ENCODE data around the gene KIZ.

KIZ gene

DNA sequence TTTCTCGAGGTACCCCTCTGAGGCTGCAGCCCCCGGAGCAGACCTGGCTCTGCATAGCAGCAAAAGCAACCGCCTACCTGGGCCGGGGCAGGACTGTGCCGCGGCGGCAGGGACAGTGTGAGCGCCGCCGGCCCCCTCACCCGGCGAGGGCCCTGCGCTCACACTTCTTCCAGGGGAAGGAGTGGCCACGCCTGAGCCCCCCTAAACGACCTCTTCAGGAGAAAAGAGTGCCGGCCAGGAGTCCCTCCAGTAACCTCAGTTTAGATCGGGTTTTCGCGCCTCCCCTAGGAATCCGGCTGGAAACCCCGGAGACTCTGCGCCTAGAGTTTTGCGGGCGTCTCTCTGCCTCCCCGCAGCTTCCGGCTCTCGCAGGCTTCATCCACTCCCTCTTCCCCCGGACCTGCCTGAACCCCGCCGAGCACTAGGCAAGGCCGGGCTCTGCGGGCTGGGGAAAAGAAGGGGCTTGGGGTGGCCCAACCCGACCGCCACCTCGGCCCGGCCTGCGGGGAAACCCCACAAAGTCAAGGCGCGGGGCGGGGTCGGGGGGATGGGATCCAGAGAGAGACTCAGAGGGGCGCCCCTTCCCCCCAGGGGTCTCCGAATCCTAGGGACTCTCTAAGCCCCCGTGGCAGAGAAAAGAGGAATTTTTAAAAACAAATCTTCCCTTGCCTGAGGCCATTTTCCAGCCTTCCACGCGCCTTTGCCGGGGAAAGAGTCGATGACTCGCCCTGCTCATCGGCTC lies 20.3 kb upstream of the KIZ start:
- DNase-seq (ENCODE audit: low spot score), result no peak

DNA sequence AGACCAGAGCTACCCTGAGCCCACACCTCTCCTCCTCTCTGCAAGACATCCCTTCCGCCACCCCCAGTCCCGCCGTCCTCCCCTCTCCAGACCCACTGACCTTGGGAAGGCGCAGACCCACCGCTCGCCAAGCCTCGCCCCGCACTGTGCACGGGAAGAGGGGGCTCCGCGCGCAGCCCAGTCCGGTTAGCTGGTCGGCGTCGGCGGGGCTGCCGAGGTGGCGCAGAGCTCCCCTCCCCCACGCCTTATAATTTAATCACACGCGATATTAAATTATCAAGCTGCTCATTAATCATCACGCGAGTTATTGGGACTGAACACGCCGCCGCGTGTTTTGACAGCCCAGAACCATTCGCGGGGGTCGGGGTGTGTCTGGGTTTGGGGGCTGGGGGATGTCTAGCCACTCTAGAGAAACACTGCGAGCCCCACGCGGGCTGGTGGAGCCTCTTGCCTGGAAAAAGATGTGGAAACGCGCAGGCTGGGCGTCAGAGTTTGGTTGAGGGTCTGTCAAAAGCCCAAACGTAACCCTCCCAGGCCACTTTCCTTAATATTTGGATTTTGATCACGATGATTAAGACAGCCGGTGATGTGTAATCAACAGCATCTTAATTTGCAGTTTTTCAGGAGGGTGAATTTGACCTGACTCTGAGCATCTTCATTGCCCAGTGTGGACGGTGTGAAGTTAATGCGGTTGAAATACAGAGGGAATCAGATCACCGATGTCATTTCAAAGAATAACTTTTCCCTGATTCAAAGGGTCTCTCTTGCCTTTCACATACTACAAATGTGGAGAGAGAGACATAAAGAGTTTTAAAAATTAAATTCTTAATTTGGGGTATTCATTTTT lies 19.5 kb upstream of the KIZ start, which contains the start of gene LINC00237:
LINC00237 (minus strand) TSS at position 188 of the 847 bp plus-strand sequence.
- DNase-seq (ENCODE audit: low spot score), result no peak

DNA sequence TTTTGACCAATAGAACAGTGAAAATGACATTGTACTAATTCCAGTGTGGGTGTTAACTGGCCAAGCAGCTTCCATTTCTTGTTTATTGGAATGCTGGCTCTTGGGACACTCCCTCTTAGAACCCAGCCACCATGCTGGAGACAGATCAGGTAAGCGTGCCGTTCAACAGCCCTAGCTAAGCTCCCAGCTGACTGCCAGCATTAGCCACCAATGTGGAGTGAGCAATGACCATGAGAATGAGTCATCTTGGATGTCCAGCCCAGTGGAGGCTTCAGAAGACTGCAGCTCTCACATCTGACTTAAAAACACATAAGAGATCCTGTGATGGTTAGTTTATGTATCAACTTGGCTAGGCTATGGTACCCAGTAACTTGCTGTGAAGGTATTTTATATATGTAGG lies 16.7 kb upstream of the KIZ start:
- DNase-seq (ENCODE audit: low spot score), result peak; percentile 29

DNA sequence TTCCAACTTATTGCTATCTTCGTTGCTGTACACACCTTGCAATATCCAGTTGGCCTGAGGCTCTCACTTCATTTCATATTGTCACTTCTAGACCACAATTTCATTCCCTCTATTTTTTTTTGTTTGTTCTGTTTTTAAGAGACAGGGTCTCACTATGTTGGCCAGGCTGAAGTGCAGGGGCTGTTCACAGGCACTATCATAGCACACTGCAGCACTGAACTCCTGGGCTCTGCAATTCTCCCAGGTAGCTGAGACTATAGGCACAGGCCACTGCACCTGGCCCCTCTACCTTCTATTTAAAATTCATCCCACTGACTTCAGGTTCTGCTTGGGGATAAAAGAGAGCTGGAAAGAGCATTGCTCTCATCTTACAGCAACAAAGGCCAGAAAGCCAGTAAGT lies 15.1 kb upstream of the KIZ start:
- DNase-seq (ENCODE audit: low spot score), result no peak

DNA sequence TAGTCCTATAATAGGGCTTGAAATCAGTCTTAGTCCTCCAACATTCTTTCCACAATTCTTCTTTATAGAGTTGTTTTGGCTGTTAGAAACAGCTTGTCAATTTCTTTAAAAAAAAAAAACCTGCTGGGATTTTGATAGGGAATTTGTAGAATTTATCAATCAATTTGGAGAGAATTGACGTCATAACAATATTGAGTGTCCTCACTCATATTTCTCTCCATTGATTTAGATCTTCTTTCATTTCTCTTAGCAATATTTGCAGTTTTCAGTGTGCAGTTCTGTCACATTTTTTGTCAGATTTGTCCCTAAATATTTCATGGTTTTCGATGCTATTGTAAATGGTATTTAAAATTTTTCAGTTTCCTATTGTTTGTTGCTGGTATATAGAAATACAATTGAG lies 14.5 kb upstream of the KIZ start:
- no peak for DNase-seq (ENCODE audit: low spot score)

DNA sequence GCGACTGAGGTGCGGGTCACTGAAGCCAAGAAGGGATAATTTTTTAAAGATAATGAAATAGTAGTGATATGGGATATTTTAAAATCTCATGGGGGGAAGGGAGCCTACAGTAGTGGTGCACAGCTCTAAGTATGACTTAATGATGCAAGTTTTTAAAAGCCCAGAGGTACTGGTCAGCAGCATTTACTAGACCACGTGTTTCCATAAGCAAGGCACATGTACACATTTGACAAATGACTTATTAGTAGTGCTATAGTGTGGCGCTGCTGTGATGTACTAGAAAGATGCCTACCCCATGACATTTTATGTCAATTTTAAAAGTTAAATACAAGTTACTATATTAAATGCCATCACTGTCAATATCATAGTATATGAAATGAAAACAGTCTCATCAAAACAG lies 12.2 kb upstream of the KIZ start:
- DNase-seq (ENCODE audit: low spot score), result no peak

DNA sequence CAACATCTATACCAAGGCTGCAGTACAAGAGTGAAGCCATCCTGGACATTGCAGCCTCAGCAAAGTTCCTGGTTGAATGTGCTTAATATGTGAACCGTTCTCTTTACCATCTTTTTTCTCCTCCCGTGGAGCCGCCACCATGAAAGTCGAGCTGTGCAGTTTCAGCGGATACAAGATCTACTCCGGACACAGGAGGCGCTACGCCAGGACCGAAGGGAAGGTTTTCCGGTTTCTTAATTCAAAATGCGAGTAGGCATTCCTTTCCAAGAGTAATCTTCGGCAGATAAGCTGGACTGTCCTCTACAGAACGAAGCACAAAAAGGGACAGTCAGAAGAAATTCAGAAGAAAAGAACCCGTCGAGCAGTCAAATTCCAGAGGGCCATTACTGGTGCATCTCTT lies 11.3 kb upstream of the KIZ start:
- no peak for DNase-seq (ENCODE audit: low spot score)

DNA sequence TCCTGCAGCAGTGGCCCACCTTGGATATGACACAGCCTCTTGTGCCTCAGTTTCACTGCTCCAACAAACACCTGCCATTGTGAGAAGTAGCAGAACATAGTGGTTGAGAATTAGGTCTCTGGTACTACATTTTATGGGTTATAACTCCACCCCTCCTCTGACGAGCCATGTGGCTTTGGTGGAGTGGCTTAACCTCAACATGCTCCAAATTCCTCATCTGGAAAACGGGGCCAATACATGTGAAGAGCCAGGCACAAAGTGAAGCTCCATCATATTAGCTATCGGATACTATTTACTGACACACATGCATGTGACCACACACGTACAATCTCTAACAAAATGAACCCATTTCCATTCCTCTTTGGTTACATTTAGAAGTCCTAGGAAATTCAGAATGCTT lies 8.4 kb upstream of the KIZ start:
- DNase-seq (ENCODE audit: low spot score), result no peak

DNA sequence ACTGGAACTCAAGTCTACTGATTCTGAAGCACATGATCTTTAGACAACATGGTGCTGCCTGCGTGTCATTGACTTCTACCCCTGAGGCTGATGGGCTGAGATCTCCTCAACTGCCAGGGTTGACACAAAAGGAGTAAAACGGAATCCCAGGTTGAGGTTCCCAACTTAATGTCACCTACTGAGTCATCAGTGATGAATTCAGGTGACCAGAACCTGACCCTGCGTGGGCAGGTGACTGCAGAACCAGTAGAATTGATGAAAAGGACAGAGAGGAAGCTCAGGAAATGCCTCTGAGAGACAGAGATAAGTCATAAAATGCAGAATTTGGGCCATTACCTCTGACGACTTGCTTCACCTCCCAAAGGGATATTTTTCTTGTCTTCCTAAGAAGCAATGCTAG lies 7.7 kb upstream of the KIZ start:
- DNase-seq (ENCODE audit: low spot score), result no peak

DNA sequence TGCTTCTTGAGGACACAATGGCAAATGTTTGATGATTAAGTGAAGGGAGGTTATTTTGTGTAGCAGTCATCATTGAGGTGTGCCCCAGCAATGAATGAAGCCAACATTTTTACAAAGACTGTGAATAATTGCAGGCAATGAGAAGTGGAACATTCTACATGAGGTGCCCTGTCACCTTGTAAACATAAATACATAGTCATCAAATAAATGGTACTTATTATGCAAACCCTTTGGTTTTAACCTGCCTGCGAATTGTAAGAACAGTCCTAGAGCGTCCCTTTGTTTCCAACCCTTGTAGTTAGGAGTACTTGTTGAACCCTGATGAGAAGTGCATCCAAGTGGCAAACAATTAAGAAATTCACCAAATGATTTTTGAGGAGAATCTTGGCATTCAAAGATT lies 7.1 kb upstream of the KIZ start:
- no peak for DNase-seq (ENCODE audit: low spot score)

DNA sequence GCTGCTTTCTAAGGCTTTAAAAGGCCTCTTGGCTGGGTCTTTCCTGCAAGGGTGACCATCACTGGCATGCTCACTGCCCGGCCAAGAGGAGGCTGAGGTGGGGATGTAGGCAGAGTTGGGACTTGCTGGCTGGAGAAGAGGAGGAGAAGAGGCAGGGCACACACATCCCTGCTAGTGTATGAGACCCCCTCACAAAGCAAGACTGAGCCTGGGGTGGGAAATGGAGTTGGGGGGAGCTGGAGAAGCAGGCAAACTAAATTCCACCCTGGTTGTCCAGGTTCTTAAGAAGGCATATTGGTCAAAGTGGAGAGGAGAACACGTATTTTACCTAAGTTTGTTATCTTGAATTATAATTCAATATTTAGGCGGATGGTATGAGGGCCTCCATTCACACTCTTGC lies 1.7 kb upstream of the KIZ start:
- no peak for DNase-seq (ENCODE audit: low spot score)

DNA sequence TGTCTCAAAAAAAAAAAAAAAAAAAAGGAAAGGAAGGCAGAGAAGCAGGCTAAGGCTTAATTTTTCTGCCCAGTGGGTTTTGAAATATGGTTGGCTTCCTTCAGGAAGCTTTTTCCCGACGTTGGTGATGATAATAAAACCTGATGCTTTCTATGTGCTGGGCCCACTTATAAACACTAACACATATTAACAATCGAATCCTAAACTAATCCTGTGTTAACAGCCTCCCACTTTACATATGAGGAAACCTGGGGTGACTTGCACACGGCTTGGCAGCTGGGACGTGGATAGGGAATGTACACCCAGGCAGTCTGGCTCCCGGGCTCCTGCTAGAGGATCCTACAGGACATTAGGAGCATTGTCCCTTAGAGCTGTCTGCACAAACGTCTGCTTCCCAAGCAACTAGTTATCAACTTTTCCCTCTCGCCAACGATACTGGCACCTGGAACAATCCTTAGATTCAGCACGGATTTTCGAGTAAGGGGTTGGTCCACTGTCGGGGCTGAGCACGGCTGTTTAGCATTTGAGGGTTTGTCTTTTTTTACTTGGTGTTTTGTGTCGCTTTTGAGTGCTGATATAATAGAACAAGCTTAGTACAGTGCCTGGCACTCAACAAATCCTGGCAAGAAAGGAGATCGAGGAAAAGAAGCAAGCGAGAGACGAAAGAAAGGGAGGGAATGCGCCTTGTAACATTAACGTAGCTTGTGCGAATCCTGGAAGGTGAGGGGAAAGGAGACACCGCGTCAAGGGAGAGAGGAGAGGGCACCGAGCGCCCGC lies 622 bp upstream of the KIZ start:
- DNase-seq (ENCODE audit: low spot score), result peak; percentile 65

DNA sequence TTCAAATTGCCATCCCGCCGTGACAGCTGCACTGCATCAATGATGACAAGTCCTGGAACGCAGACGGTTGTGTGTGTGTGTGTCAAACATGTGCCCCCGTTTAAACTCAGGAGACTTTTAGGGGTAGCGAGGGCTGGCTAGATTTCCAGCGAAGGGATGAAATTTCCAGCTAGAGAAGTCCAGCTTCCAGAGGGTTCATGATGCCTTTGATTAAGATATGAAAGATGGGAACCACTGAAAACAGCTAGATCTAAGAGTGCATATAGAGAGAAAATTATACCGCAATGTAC lies 644 bp downstream of the KIZ start:
- no peak for DNase-seq (ENCODE audit: low spot score)

DNA sequence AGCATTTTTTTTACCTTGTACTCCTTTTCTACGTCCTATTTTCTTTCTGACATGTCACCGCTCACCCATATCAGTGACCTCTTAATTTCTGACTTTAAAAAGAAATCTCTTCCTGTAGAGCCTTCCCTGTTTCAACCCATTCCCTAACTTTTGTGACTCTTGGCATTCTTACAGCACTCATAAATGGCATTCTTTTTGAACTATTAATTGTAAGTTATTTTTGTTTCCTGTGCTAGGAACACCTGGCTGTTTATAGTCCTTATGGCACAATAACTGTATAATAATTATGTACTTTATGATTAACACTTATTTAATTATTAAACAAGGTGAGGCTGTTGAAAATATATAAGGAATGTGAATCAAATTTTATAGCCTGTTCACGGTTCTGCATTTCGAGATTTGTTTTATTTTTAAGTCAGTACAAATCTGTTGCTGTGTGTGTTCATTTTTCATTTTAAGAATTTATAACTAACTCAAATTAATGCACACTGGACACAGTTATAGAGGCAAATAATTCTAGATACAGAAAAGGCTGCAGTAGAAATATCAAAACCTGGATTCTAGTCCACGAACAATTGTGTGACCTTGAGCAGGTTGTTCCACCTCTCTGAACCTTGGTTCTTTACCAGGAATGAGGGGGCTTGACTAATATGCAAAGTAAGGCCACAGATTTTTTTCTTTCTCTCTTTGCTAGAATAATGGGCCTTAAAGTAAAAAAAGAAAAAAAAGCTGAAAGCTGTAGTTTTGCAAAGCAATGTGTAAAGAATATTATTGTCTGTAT lies 1.5 kb downstream of the KIZ start:
- DNase-seq (ENCODE audit: low spot score), result no peak

DNA sequence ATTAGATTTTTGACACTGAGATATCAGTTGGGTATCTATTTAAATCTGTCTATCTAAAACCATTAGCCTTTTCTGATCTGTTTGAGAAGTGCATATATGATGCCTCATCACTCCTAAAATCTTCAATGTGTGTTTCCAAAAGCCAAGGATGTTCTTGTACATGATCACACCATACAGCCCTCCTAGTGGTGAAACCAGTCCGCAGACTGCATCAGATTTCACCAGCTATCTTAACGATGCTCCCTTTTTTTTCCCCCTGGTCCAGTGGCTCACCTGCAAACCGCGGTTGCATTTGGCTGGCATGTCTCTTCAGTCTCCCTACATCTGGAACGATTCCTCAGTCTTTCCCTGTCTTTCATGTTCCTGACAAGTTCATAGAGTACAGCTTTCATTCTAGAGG lies 4.0 kb downstream of the KIZ start:
- no peak for DNase-seq (ENCODE audit: low spot score)

DNA sequence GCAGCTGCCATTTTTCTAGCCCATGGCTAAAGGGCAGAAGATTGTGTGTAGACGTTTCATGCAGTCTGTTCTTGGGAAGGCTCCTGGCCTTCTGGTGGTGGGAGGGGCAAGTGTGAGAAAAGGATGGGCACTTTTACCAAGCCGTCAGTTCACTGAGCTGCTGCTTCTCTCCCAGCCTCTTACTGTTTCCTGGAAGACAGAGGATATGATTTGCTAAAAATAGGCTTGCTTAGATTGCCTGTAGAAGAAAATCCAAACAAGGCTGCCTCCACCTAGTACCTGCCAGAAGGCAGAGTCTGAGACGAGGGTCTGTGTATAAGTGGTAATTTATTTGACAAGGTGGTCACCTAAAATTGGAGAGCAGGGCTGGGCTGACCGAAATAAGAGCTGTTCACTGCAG lies 7.5 kb downstream of the KIZ start:
- no peak for DNase-seq (ENCODE audit: low spot score)

DNA sequence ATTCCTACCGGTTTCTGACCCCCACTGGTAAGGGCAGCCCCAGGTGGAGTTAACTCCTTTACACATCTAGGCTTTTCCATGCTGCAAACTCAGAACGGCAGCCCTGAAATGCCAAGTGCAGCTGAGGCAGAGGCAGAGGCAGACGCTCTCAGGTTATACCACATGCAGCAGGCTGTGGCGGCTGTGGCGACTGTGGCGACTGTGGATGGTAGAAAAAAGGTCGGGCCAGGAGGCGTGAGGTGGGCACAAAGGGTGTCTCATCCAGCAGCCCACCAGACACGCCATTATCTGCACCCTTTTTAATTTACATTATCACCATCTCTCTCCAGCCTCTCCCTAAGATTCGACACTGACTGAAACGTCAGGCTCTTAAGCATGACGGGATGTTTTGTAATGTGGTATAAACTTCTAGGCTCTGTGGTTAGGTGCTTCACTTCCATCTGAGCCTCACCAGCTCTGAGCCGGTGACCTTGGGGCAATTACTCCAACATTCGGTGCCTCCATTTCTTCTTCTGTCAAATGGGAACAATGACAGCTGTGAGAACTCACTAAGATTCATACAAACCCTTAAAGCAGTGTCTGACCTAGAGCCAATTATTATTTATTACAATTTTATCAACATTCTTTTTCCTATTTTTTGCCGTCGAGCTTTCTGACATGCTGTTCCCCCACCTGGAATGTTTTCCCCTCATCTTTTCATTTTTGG lies 8.2 kb downstream of the KIZ start:
- DNase-seq (ENCODE audit: low spot score), result no peak

DNA sequence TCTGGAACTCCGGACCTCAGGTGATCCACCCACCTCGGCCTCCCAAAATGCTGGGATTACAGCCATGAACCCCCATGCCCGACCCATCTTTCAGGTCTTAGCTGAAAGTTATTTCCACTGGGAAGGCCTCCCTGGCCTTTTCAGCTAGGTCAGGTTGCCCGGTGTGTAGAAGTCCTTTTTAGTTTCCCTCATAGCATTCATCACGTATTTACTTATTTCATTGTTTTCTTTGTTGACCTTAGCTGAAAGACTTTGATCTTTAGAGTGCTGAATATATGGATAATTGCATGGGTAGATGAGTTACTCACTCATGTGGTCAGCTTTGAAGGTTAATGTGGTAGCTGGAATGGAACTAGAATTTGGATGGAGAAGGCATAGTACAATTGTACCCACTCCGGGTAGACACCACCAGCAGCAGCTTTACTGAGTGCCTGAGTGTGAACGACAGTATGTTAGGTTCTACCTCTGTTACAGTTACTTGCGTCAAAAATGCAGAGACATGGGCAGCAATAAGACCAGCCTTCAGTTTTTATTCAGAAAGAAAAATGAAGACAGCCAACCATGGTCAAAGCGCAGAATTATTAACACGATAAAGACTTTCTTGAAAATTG lies 9.1 kb downstream of the KIZ start:
- DNase-seq (ENCODE audit: low spot score), result no peak

DNA sequence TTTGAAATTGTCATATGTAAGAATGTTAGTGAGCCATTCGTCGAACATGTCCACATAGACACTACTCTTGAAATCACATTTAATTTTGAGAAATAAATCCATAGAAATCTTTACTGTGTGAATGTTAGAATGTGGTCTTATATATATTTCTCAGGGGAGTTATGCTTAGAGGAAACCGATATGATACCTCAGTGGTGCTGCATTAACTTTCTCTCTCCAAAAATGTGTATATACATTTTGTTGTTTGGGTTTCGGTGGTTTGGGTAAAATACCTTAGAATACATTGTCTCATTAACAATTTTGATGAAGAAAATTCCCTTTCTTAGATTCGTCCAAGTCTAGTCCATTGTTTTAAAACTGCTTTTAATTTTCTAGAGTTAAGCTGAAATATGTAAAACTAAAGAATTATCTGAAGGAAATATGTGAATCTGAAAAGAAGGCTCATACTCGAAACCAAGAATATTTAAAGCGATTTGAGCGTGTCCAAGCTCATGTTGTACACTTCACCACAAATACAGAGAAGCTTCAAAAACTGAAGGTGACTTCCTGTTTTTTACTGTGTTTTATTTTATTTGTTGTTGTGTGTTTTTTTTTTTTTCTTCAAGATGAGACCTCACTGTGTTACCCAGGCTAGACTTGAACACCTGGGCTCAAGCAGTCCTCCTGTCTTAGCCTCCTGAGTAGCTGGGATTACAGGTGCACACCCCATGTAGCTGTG lies 10.3 kb downstream of the KIZ start:
- DNase-seq (ENCODE audit: low spot score), result no peak

DNA sequence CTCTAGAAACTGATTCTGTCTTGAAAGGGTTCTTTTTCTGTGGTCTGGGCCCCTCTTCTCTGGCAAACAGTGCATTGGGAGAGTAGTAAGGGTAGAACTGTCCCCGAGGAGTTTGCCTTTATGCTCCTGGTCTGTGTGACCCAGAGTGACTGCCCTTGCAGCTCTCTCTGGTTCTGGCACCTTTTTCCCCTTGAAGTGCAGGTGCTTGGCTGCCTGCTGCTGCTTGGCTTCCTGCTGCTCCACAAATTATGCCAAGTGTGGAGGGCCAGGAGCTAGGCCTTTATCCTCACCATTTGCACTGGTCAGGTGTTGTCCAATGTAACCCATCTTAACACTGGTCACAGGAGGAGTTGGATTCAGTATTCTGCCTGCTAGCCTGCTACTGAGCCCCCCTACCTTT lies 11.2 kb downstream of the KIZ start:
- no peak for DNase-seq (ENCODE audit: low spot score)

Measured in AG08395 (cell line).